Measurements from ENCODE around the gene GRIN2C.

GRIN2C gene

GRCh38 chr17:74821655-74822334 lies 37.9 kb downstream of the GRIN2C start:
- DNase-seq (ENCODE audit: low read depth) = no peak

DNA sequence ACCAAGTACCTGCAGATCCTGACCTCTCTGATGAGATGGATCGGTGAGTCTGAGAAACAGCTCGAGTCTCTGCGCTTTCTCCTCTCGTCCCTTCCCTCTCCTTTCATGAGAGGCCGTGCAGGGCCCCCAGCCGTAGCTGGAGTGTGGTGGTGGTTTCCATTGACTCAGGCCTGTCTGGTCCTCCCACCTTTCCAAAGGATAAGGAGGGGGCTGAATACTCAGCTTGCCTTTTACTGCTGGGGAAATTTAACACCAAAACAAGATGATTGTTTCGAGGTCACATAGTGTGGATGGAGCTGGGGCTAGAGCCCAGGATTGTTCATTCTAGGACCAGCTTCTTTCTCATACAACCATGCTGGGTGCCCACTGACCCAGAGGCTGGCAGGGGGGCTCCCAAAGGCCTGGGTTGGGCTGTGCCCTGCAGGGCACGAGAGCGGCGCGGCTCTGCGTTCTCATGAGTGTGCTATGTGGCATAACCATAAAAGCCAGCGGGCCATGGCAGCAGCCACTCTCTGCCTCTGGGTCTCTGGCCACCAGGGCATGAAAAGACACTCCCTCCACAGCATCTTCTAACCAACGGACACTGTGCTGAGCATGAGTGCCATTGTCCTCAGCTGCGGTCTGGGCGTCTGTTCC lies 39.8 kb downstream of the GRIN2C start:
- no peak for DNase-seq (ENCODE audit: low read depth)

DNA sequence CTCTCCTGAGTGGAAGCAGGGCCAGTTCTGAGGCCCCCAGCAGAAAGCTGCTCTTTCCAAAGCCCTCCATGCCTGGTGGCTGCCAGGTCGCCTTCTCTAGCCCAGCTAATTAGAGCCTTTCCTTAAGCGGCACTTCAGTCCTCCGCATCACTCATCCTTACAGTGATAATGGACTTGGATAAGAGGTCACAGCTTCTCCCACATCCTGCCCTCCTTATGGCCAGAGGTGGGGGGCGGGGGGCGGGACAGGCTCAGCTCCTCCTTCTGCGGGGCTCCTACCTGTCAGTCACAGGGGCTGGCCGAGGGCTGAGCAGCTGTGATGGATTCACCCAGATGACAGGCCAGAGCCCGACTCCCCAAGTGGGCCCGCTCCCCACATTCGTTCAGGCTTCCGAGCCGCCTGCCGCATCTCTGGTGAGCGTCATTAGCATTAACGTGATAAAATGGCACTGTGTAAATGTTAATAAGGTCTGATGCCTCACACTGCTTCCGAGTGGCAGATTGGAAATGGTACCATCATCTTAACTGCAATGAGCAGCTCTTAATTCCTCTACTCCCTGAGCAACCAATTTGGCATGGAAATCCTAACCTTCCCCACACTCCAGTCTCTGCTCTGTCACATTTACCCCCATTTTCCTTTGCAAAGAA lies 41.3 kb downstream of the GRIN2C start:
- DNase-seq (ENCODE audit: low read depth) = no peak

GRCh38 chr17:74816905-74817620 lies 42.6 kb downstream of the GRIN2C start:
- no peak for DNase-seq (ENCODE audit: low read depth)

DNA sequence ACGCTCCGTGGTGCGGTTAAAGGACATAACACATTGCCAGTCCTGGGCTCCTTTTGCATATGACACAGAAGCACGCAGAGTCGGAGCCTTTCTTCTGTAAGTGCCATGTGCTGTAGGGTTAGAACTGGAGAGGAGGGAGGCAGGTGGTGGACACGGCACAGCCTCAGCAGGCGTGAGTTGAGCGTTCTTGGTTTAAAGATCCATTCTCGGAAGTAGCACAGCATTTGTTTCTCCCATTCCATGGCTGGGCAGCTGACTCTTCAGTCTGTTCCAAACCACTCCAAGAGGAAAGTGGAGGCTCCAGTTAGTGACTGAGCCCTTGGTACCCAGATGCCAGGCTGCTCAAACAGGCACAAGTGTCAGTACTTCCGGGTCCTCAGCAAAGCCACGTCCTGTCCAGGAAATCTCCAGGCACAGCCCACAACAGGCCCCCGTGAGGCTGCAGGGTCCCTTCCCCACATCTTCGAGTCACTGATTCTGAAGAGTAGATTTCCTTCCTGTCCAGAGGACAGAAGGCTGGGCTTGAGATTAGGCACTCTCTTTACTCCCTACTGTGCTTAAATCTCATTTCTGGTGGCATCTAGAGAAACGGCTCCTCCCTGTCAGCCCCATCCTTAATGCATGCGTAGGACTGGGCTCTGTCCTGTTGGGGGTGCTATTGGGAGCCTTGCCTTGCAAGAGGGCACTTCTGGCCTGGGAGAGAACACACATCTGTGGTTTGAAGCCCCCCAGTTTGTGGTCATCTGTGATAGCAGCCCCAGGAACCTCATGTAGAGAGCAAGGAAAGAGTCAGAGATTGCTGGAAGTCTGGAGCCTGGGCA lies 43.9 kb downstream of the GRIN2C start:
- no peak for DNase-seq (ENCODE audit: low read depth)

- no peak for DNase-seq (ENCODE audit: low read depth)
These were observed 44.6 kb downstream of the GRIN2C start for GRCh38 chr17:74815067-74815466.

DNA sequence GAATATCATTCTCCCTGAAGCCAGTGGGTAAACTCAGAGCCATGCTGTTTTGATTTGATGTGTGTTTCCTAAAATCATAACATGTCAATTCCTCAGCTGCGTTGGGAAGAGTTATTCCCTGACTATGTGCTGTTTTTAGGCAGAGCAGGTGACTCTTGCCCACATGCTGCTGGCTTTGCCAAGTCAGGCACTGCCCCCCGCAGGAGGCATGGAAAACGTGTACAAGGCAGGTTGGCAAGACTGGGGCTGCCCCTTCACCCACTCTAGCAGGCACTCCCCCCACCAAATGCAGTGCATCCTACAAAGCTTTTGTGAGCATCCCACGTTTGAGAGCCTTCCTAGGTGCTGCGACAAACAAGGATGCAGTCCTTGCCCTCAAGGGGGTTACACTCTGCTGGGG lies 45.2 kb downstream of the GRIN2C start:
- DNase-seq (ENCODE audit: low read depth) = no peak

GRCh38 chr17:74812109-74813009 lies 47.3 kb downstream of the GRIN2C start:
- no peak for DNase-seq (ENCODE audit: low read depth)

GRCh38 chr17:74810699-74811485 lies 48.8 kb downstream of the GRIN2C start:
- DNase-seq (ENCODE audit: low read depth) = no peak

- DNase-seq (ENCODE audit: low read depth) = no peak
These were observed 50.8 kb downstream of the GRIN2C start for GRCh38 chr17:74808714-74809430.

DNA sequence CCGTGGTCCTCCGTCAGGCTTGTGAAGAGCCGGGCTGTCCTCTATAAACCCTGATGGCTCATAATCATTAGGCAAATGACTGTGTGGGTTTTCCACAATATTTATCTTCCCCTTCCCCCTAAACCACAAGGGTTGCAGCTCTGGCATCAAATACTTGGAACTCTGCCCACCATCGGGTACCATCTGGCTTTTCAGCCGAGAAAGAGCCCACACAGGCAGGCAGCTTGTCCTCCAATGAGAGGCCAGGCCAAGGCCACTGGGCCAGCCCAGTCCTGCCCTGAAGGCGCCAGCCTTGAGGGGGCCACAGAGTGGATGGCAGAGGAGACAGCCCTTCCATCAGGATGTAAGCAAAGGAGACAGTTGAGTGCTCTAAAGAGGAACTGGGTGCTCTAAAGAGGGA lies 51.8 kb downstream of the GRIN2C start:
- no peak for DNase-seq (ENCODE audit: low read depth)

GRCh38 chr17:74807441-74807840 lies 52.2 kb downstream of the GRIN2C start:
- no peak for DNase-seq (ENCODE audit: low read depth)

- DNase-seq (ENCODE audit: low read depth) = no peak
These were observed 53.4 kb downstream of the GRIN2C start for GRCh38 chr17:74806334-74806733.

DNA sequence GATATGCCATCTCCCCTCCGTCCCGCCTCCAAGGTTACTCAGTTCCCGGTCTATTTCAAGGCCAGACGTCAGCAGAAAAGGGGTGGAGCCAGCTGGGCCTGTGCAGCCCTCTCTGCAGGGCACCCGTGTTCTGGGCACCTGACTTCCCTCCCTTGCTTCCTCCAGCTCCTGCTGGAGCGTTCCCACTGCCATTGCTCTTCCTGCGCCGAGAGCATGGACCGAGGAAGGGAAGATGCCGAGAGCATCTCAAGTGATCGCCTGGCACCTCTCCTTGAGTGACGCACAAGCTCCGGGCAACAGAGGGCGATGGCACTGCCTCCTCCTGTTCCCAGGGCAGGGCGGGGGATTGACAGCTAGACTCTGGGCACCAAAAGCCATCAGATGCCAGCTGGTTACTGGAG lies 54.1 kb downstream of the GRIN2C start:
- DNase-seq (ENCODE audit: low read depth) = no peak

- no peak for DNase-seq (ENCODE audit: low read depth)
These were observed 55.0 kb downstream of the GRIN2C start for GRCh38 chr17:74804683-74805082.

DNA sequence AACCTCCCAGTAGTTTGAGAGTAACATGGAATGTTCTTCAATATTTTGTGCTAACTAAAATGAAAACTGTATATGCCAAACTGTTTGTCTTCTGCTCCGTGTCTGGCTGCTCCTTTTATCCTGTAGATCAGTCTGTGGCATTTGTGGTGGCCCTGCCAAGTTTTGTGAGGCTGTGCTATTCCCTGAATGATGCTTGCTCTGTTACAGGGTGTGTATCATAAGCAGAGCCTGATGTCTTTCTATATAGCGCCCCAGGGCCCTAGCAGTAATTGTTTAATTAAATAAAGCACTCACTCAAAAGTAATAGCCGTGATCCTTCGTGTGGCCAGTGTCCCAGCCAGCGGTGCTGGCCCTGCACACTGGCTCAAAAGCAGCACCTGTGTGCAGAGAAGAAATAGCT lies 55.7 kb downstream of the GRIN2C start:
- no peak for DNase-seq (ENCODE audit: low read depth)

- DNase-seq (ENCODE audit: low read depth) = no peak
These were observed 56.2 kb downstream of the GRIN2C start for GRCh38 chr17:74803388-74803930.

- DNase-seq (ENCODE audit: low read depth) = no peak
These were observed 57.8 kb downstream of the GRIN2C start for GRCh38 chr17:74801896-74802295.

- no peak for DNase-seq (ENCODE audit: low read depth)
These were observed 59.2 kb downstream of the GRIN2C start for GRCh38 chr17:74800531-74800930.
